ENCODE measurements around the gene EIF4EBP2. TPM values are rescaled to one million over a fixed set of nuclear protein-coding genes. Genes with fewer than 3 reads are reported as not detected.

EIF4EBP2 gene
- total and polyA plus RNA-seq, 2 donors from 2014 or later: 35.8 to 66.6 TPM

- intact Hi-C loops (cut with DNase I): no loop called here
- Histone ChIP-seq H3K9ac (ENCODE audit: low read length in 3 of 3) (no peak overlapping the region), H3K9me3 (ENCODE audit: control insufficient read depth in 2 of 3, insufficient read depth in 1 of 3, low read length in 3 of 3) (peaks cover 0 to 8% (median 0%) of the 10 kb centered on the region in 3 donors), H3K27me3 (ENCODE audit: control insufficient read depth, insufficient read depth, low read length) (no peaks in the 10 kb centered on the region), H3K36me3 (ENCODE audit: control insufficient read depth in 2 of 3, insufficient read depth in 3 of 3, low read length in 3 of 3) (no peaks in the 10 kb centered on the region), H3K4me1 (ENCODE audit: control insufficient read depth in 2 of 3, insufficient read depth in 2 of 3, low read depth in 1 of 3, low read length in 3 of 3) (peaks cover 0 to 2% (median 0%) of the 10 kb centered on the region in 3 donors), H3K4me3 (ENCODE audit: low read length in 3 of 3) (no peak overlapping the region), H3K27ac (ENCODE audit: low read depth in 2 of 2, low read length in 2 of 2) (no peak overlapping the region)
- no peak for TF ChIP-seq CTCF (IDR thresholded peaks at IDR 0.05; ENCODE audit: borderline replicate concordance, extremely low read depth, insufficient read depth)
- DNase-seq (no peak), FAIRE-seq (no peak)
Observed at GRCh38 chr10:70376436-70377378, 27.2 kb upstream of the EIF4EBP2 start.

DNA sequence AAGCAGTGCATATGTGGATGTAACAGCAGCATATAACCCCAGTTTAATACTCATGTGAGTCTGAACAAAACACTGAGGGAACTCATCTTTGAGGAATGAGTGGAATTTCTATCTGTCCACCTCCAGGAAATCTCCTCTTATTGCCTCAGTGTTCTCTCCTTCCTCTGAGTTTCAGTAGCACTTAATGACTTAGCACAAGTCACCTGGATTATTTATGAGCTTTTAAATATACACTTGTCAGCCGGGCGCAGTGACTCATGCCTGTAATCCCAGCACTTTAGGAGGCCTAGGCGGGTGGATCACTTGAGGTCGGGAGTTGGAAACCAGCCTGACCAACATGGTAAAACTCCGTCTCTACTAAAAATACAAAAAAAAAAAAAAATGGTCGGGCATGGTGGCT lies 25.8 kb upstream of the EIF4EBP2 start:
- no peak overlapping the region for H3K9ac ChIP-seq (ENCODE audit: low read length in 3 of 3)
- intact Hi-C loops (cut with DNase I): no loop called here

GRCh38 chr10:70379581-70380176 lies 24.3 kb upstream of the EIF4EBP2 start:
- intact Hi-C loops (cut with DNase I): no loop called here
- Histone ChIP-seq H3K9ac (ENCODE audit: low read length in 3 of 3) (no peak overlapping the region), H3K9me3 (ENCODE audit: control insufficient read depth in 2 of 3, insufficient read depth in 1 of 3, low read length in 3 of 3) (peaks cover 0 to 8% (median 0%) of the 10 kb centered on the region in 3 donors), H3K4me1 (ENCODE audit: control insufficient read depth in 2 of 3, insufficient read depth in 2 of 3, low read depth in 1 of 3, low read length in 3 of 3) (peaks cover 0 to 5% (median 0%) of the 10 kb centered on the region in 3 donors), H3K36me3 (ENCODE audit: control insufficient read depth in 2 of 3, insufficient read depth in 3 of 3, low read length in 3 of 3) (no peaks in the 10 kb centered on the region), H3K27ac (ENCODE audit: low read depth in 2 of 2, low read length in 2 of 2) (no peak overlapping the region), H3K27me3 (ENCODE audit: control insufficient read depth, insufficient read depth, low read length) (no peaks in the 10 kb centered on the region), H3K4me3 (ENCODE audit: low read length in 3 of 3) (no peak overlapping the region)
- FAIRE-seq (no peak), DNase-seq (no peak)
- peak; percentile 20 for TF ChIP-seq CTCF (IDR thresholded peaks at IDR 0.05; ENCODE audit: borderline replicate concordance, extremely low read depth, insufficient read depth)

More for the DNA sequence above, 25.8 kb upstream of the EIF4EBP2 start:
- DNase-seq: peak in 1 of 5 donors; percentile 24
- no peak for TF ChIP-seq CTCF (IDR thresholded peaks at IDR 0.05; ENCODE audit: borderline replicate concordance, extremely low read depth, insufficient read depth)
- Histone ChIP-seq H3K36me3 (ENCODE audit: control insufficient read depth in 2 of 3, insufficient read depth in 3 of 3, low read length in 3 of 3) (no peaks in the 10 kb centered on the region), H3K27me3 (ENCODE audit: control insufficient read depth, insufficient read depth, low read length) (no peaks in the 10 kb centered on the region), H3K4me3 (ENCODE audit: low read length in 3 of 3) (no peak overlapping the region), H3K27ac (ENCODE audit: low read depth in 2 of 2, low read length in 2 of 2) (no peak overlapping the region), H3K4me1 (ENCODE audit: control insufficient read depth in 2 of 3, insufficient read depth in 2 of 3, low read depth in 1 of 3, low read length in 3 of 3) (peaks cover 0 to 5% (median 0%) of the 10 kb centered on the region in 3 donors), H3K9me3 (ENCODE audit: control insufficient read depth in 2 of 3, insufficient read depth in 1 of 3, low read length in 3 of 3) (peaks cover 0 to 8% (median 0%) of the 10 kb centered on the region in 3 donors)
- no peak for FAIRE-seq
